KMS-11 (cell line): ENCODE results near the gene CFAP52.

ENCODE experiments used
- H2AFZ ChIP-seq: fragments of 200-600 bp; sonication (generic); 2 replicates; pipeline ENCODE4 v1.6.1; 2016; ENCODE audit warnings: antibody characterized with exemption, mixed run types, low read depth
- H3K27ac ChIP-seq: fragments of 200-600 bp; sonication (generic); 2 replicates; pipeline ENCODE4 v1.6.1; 2016; ENCODE audit warnings: mild to moderate bottlenecking, mixed run types
- H3K27me3 ChIP-seq: fragments of 200-600 bp; sonication (generic); 2 replicates; pipeline ENCODE4 v1.6.1; 2017; ENCODE audit warnings: mild to moderate bottlenecking, low read depth, mixed run types, moderate library complexity; ENCODE audit not compliant: insufficient read depth
- H3K36me3 ChIP-seq: fragments of 200-600 bp; sonication (generic); 2 replicates; pipeline ENCODE4 v1.6.1; 2017; ENCODE audit warnings: mild to moderate bottlenecking, mixed run types; ENCODE audit not compliant: insufficient read depth
- H3K4me1 ChIP-seq: fragments of 200-600 bp; sonication (generic); 2 replicates; pipeline ENCODE4 v1.6.1; 2016; ENCODE audit warnings: mild to moderate bottlenecking, low read depth, mixed run types; ENCODE audit not compliant: poor library complexity, severe bottlenecking
- H3K4me2 ChIP-seq: fragments of 200-600 bp; sonication (generic); 2 replicates; pipeline ENCODE4 v1.7.0; 2016; ENCODE audit warnings: mild to moderate bottlenecking, mixed run types
- H3K4me3 ChIP-seq: fragments of 200-600 bp; sonication (generic); IDR thresholded peaks from 2 replicates; pipeline ENCODE4 v1.6.1; 2017; ENCODE audit warnings: low read depth, low read length, mixed read lengths; ENCODE audit not compliant: insufficient read depth
- H3K79me2 ChIP-seq: fragments of 200-600 bp; sonication (generic); 2 replicates; pipeline ENCODE4 v1.6.1; 2016; ENCODE audit warnings: low read depth, mixed run types; ENCODE audit not compliant: insufficient read depth
- H3K9ac ChIP-seq: fragments of 200-600 bp; sonication (generic); 2 replicates; pipeline ENCODE4 v1.6.1; 2016; ENCODE audit warnings: mild to moderate bottlenecking, mixed run types
- H4K20me1 ChIP-seq: fragments of 200-600 bp; sonication (generic); 2 replicates; pipeline ENCODE4 v1.6.1; 2016; ENCODE audit warnings: mild to moderate bottlenecking, mixed run types; ENCODE audit not compliant: insufficient read depth
- TF ChIP-seq, protein P1 (sequence below): fragments of 200-600 bp; sonication (generic); conservative IDR thresholded peaks from 2 replicates; pipeline ENCODE4 v1.6.1; 2017; ENCODE audit warnings: low read depth, mild to moderate bottlenecking, antibody characterized with exemption, low read length, moderate library complexity, mixed read lengths

CFAP52 gene

GRCh38 chr17:9612006-9612405 lies 35.6 kb downstream of the CFAP52 start:
- no peaks in the 10 kb centered on the region for H3K4me1 ChIP-seq
- TF ChIP-seq, protein P1, sequence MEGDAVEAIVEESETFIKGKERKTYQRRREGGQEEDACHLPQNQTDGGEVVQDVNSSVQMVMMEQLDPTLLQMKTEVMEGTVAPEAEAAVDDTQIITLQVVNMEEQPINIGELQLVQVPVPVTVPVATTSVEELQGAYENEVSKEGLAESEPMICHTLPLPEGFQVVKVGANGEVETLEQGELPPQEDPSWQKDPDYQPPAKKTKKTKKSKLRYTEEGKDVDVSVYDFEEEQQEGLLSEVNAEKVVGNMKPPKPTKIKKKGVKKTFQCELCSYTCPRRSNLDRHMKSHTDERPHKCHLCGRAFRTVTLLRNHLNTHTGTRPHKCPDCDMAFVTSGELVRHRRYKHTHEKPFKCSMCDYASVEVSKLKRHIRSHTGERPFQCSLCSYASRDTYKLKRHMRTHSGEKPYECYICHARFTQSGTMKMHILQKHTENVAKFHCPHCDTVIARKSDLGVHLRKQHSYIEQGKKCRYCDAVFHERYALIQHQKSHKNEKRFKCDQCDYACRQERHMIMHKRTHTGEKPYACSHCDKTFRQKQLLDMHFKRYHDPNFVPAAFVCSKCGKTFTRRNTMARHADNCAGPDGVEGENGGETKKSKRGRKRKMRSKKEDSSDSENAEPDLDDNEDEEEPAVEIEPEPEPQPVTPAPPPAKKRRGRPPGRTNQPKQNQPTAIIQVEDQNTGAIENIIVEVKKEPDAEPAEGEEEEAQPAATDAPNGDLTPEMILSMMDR: no peak
- no peak overlapping the region for H3K27ac ChIP-seq
- H3K9ac ChIP-seq: no peak overlapping the region
- no peak overlapping the region for H3K4me2 ChIP-seq
- H3K36me3 ChIP-seq: no peaks in the 10 kb centered on the region
- H4K20me1 ChIP-seq: no peaks in the 10 kb centered on the region
- H3K27me3 ChIP-seq: no peaks in the 10 kb centered on the region
- H2AFZ ChIP-seq: no peak overlapping the region
- no peaks in the 10 kb centered on the region for H3K79me2 ChIP-seq
- H3K4me3 ChIP-seq: no peak overlapping the region

DNA sequence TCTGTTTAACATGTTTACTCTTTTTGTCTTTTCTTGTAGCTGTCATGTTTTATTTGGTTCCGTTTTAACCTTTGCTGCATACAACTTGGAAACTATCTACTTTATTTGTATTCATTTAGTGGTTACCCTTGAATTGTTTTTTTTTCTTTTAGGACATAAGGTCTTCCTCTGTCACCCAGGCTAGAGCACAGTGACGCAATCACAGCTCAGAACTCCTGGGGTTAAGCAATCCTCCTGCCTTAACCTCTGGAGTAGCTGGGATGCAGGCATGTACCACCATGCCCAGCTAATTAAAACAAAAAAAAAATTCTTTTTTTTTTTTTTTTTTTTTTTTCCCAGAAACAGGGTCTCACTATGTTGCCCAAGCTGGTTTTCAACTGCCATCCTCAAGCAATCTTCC lies 39.0 kb downstream of the CFAP52 start:
- Histone ChIP-seq H4K20me1 (no peaks in the 10 kb centered on the region), H3K4me2 (no peak overlapping the region), H3K4me3 (no peak overlapping the region), H3K36me3 (no peaks in the 10 kb centered on the region), H2AFZ (no peak overlapping the region), H3K27me3 (no peaks in the 10 kb centered on the region), H3K4me1 (no peaks in the 10 kb centered on the region), H3K9ac (no peak overlapping the region), H3K79me2 (no peaks in the 10 kb centered on the region), H3K27ac (no peak overlapping the region)
- TF ChIP-seq, protein P1: no peak

- no peak overlapping the region for H3K9ac ChIP-seq
- H3K4me2 ChIP-seq: no peak overlapping the region
- no peak overlapping the region for H3K27ac ChIP-seq
- H4K20me1 ChIP-seq: no peaks in the 10 kb centered on the region
- TF ChIP-seq, protein P1: no peak
- no peaks in the 10 kb centered on the region for H3K4me1 ChIP-seq
- no peaks in the 10 kb centered on the region for H3K36me3 ChIP-seq
- H3K4me3 ChIP-seq: no peak overlapping the region
- no peaks in the 10 kb centered on the region for H3K79me2 ChIP-seq
- H2AFZ ChIP-seq: no peak overlapping the region
- no peaks in the 10 kb centered on the region for H3K27me3 ChIP-seq
Measured at GRCh38 chr17:9622961-9623360, 46.5 kb downstream of the CFAP52 start.

DNA sequence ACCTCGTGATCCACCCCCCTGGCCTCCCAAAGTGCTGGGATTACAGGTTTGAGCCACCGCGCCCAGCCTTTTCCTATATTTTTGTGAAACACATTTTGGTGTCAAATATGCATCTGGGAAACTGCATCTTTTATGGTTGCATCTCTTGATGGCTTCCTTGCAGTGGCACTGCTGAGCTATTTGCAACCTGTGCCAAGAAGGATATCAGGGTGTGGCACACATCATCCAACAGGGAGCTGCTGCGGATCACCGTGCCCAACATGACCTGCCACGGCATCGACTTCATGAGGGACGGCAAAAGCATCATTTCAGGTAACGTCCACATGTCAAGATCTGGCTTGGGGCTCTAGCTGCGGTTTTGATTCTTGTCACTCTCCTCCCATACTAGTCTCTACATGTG lies 52.1 kb downstream of the CFAP52 start:
- Histone ChIP-seq H3K27me3 (no peaks in the 10 kb centered on the region), H3K9ac (no peak overlapping the region), H3K79me2 (no peaks in the 10 kb centered on the region), H3K4me2 (no peak overlapping the region), H4K20me1 (no peaks in the 10 kb centered on the region), H3K27ac (no peak overlapping the region), H3K4me1 (no peaks in the 10 kb centered on the region), H3K36me3 (no peaks in the 10 kb centered on the region), H3K4me3 (no peak overlapping the region), H2AFZ (no peak overlapping the region)
- TF ChIP-seq, protein P1: no peak
